Type B pancreatic cell (in vitro differentiated cells): Measurements from ENCODE around the gene C6orf52. TPM values are rescaled to one million over a fixed set of nuclear protein-coding genes. Genes with fewer than 3 reads are reported as not detected.
A peak's percentile ranks its signal among the peaks of the same experiment; 100 is the strongest.

Source experiments
- DNase-seq: peaks from one replicate; pipeline ENCODE4 v3.0.0; 2021; ENCODE audit warnings: mixed read lengths; ENCODE audit not compliant: unreplicated experiment; ENCODE audit errors: extremely low spot score
- H3K27ac Mint-ChIP-seq: 2 replicates; pipeline ENCODE4 v1.8.0; 2021; ENCODE audit warnings: mild to moderate bottlenecking, mixed read lengths
- H3K27me3 Mint-ChIP-seq: 2 replicates; pipeline ENCODE4 v1.8.0; 2021; ENCODE audit warnings: mixed read lengths
- H3K36me3 Mint-ChIP-seq: 2 replicates; pipeline ENCODE4 v1.8.0; 2021; ENCODE audit warnings: mixed read lengths
- H3K4me1 Mint-ChIP-seq: one replicate; pipeline ENCODE4 v1.8.0; 2021; ENCODE audit warnings: mixed read lengths; ENCODE audit not compliant: unreplicated experiment
- H3K4me3 Mint-ChIP-seq: 2 replicates; pipeline ENCODE4 v1.8.0; 2021; ENCODE audit warnings: mild to moderate bottlenecking, mixed read lengths
- H3K9me3 Mint-ChIP-seq: 2 replicates; pipeline ENCODE4 v1.8.0; 2021; ENCODE audit warnings: mixed read lengths
- CTCF ChIP-seq: fragments of 200-600 bp; sonication (generic); conservative IDR thresholded peaks from 2 replicates; pipeline ENCODE4 v1.5.0; 2021; ENCODE audit warnings: antibody characterized with exemption, mild to moderate bottlenecking
- total RNA-seq: library from RNA; stranded (reverse); gene quantifications from 2 replicates; pipeline ENCODE4 v1.2.1, GENCODE V29; 2021; ENCODE audit warnings: low replicate concordance

C6orf52 gene
- total RNA-seq, 1 donor from 2014 or later: 3.5 TPM

- H3K4me3 Mint-ChIP-seq: no peak overlapping the region
- H3K27ac Mint-ChIP-seq: no peak overlapping the region
- DNase-seq: no peak
- H3K27me3 Mint-ChIP-seq: no peaks in the 10 kb centered on the region
- peaks cover 5% of the 10 kb centered on the region for H3K4me1 Mint-ChIP-seq
- H3K36me3 Mint-ChIP-seq: peaks cover 29% of the 10 kb centered on the region
- H3K9me3 Mint-ChIP-seq: no peaks in the 10 kb centered on the region
- no peak for TF ChIP-seq CTCF
Observed at GRCh38 chr6:10733863-10734262, 39.4 kb upstream of the C6orf52 start.

GRCh38 chr6:10733151-10733715, 38.8 kb upstream of the C6orf52 start:
- no peak overlapping the region for H3K4me3 Mint-ChIP-seq
- H3K9me3 Mint-ChIP-seq: no peaks in the 10 kb centered on the region
- peaks cover 5% of the 10 kb centered on the region for H3K4me1 Mint-ChIP-seq
- DNase-seq: peak; percentile 20
- no peaks in the 10 kb centered on the region for H3K27me3 Mint-ChIP-seq
- no peak overlapping the region for H3K27ac Mint-ChIP-seq
- H3K36me3 Mint-ChIP-seq: peaks cover 31% of the 10 kb centered on the region
- TF ChIP-seq CTCF: no peak

- DNase-seq: no peak
- Mint-ChIP-seq H3K36me3 (peaks cover 45% of the 10 kb centered on the region), H3K9me3 (no peaks in the 10 kb centered on the region), H3K4me1 (peaks cover 15% of the 10 kb centered on the region), H3K27ac (no peak overlapping the region), H3K27me3 (no peaks in the 10 kb centered on the region), H3K4me3 (no peak overlapping the region)
- TF ChIP-seq CTCF: no peak
Observed at GRCh38 chr6:10730254-10730653, 35.8 kb upstream of the C6orf52 start.

- H3K36me3 Mint-ChIP-seq: peaks cover 29% of the 10 kb centered on the region
- peaks cover 39% of the 10 kb centered on the region for H3K4me1 Mint-ChIP-seq
- TF ChIP-seq CTCF: no peak
- no peak for DNase-seq
- H3K27ac Mint-ChIP-seq: peak overlapping the region; percentile 20
- H3K4me3 Mint-ChIP-seq: peak overlapping the region; percentile 55
- H3K27me3 Mint-ChIP-seq: no peaks in the 10 kb centered on the region
- no peaks in the 10 kb centered on the region for H3K9me3 Mint-ChIP-seq
Observed at GRCh38 chr6:10725716-10726115, 31.3 kb upstream of the C6orf52 start.

GRCh38 chr6:10725044-10725443, 30.6 kb upstream of the C6orf52 start:
- no peak for DNase-seq
- peak overlapping the region; percentile 20 for H3K27ac Mint-ChIP-seq
- peaks cover 22% of the 10 kb centered on the region for H3K36me3 Mint-ChIP-seq
- H3K27me3 Mint-ChIP-seq: no peaks in the 10 kb centered on the region
- TF ChIP-seq CTCF: no peak
- peaks cover 39% of the 10 kb centered on the region for H3K4me1 Mint-ChIP-seq
- H3K4me3 Mint-ChIP-seq: peak overlapping the region; percentile 98
- no peaks in the 10 kb centered on the region for H3K9me3 Mint-ChIP-seq

GRCh38 chr6:10723567-10723881, 29.1 kb upstream of the C6orf52 start:
- TF ChIP-seq CTCF: no peak
- peaks cover 39% of the 10 kb centered on the region for H3K4me1 Mint-ChIP-seq
- H3K27ac Mint-ChIP-seq: peak overlapping the region; percentile 98
- H3K27me3 Mint-ChIP-seq: no peaks in the 10 kb centered on the region
- no peaks in the 10 kb centered on the region for H3K9me3 Mint-ChIP-seq
- H3K36me3 Mint-ChIP-seq: peaks cover 17% of the 10 kb centered on the region
- H3K4me3 Mint-ChIP-seq: peak overlapping the region; percentile 98
- DNase-seq: no peak
